GM18873 (cell line): ENCODE data around the gene FCER2.

Experiments used
- ATAC-seq: cut with Tn5 transposase; IDR thresholded peaks from one replicate; pipeline ENCODE4 v1.9.1; 2021; ENCODE audit warnings: mild to moderate bottlenecking, moderate library complexity, moderate number of reproducible peaks; ENCODE audit not compliant: unreplicated experiment, low FRiP score

FCER2 gene

DNA sequence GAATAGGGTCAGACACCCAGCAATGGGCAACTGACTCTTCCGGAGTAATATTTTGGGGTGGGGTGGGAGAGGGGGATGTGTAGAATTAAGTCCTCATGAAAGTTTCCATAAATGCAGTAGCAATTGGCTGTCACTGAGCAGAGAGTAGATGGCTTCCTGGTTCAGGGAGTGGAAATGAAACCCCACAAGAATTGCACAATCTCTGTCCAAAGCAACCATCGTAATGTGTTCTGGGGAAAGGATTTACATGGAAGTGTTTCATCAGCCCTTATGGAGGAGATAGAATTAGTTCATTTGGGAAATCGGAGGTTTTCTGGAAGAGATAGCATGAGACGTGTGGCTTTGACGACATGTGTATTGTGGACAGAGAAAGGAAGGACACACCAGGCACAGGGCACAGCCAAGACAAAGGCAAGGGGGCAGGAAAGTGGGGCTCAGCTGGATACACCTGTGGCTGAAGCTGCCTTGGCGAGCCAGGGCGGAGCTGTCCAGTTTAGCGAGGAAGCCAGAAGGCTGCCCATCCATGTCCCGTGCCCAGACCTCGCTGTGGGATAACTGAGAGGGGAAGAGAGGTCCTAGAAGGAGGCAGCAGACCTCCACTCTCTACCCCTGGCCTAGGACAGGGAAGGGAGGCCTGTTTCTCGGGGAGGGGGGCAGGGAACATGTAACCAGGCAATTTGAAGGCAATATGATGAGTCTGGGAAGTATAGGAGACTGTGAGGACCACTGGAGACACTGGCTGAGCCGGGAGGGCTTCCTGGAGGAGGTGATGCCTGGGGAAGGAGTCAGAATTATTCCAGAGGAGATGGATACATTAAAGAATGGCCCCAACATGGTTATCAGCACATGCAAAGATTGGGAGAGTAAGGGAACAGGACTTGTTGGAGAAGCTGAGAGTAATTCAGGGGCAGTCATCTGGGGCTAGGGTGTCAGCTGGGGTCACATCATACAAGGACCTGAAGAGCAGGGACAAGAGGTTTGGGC lies 32.6 kb upstream of the FCER2 start:
- ATAC-seq: no peak

GRCh38 chr19:7733376-7733775 lies 31.4 kb upstream of the FCER2 start:
- no peak for ATAC-seq

DNA sequence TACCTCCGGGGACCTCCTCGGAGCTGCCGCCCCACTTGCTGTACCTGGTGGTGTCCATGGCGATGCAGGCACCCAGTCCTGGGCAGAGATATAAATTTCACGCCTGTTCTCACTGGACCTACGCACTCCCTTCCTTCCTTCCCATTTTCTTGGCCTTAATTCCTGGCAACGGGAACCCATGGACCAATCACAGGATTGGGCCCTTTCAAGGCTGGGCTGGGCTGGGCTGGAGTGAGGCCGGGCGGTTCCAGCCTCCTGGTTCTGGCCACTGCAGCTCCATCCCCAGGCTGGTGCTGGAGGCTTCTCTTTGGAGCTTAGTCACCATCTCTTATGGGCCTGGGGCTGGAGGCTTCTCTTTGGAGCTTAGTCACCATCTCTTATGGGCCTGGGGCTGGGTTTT lies 30.1 kb upstream of the FCER2 start, which contains the start of gene CLEC4G:
Gene CLEC4G (minus strand): TSS at position 66 of the 400 bp plus-strand sequence. CDS start 8 bp downstream, at position 58.
- no peak for ATAC-seq

DNA sequence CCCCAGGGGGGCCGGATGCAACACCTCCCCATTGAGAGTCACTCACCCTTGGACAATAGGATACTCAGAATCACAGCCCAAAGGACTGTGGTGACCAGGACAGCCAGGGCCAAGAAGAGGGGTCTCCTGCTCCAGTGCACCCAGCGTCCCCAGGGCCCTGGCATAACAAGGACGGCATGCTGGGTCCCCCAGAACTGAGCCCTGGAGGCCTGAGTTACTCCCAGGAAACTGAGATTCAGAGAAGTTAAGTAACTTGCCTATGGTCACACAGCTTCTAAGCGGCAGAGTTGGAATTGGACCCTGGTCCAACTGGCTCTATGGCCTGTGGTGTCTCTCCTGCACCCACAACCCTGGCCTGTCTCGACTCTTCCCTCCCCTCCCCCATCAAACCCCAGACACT lies 29.7 kb upstream of the FCER2 start:
- no peak for ATAC-seq

- no peak for ATAC-seq
Measured at GRCh38 chr19:7731218-7731595, 29.3 kb upstream of the FCER2 start.

DNA sequence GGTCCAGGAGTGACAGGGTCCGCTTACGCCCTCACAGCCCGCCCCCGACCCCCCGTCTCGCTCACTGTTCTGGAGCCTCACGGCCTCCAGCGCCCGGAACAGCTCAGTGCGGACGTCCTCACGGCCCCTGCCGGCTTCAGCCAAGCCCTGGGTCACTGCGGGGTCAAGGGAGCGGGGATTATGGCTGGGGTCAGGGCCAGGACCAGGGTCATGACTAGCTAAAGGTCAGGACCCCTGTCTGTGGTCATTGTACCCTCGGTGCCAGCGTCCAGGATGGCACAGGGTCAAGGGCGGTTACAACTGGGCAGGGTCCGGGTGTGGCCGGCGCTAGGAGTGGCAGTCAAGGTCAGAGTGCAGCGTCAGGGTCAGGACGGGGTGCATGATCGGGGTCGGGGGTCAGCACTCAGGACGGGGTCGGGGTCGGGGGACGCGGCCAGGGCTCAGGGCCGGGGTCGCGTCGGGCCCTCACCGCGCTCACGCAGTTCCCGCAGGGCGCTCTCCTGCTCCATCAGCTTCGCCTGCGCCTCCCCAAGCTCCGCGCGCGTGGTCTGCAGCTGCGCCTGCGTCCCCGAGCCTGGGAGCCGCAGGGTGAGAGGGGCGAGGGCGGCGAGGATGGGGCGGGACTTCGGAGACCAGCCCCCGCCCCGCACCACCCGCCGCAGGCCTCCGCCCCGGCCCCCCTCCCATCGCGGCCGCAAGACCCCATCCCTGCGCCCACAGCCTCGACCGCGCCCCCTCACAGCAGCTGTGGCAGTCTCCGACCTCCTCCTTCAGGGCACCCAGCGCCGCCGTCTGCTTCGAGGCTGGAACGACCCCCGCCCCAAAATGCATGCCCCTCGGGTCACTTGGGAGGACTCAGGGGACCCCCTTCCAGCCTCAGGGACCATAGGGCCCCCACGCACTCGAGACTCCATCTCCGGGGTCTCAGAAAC lies 28.6 kb upstream of the FCER2 start:
- ATAC-seq: no peak

DNA sequence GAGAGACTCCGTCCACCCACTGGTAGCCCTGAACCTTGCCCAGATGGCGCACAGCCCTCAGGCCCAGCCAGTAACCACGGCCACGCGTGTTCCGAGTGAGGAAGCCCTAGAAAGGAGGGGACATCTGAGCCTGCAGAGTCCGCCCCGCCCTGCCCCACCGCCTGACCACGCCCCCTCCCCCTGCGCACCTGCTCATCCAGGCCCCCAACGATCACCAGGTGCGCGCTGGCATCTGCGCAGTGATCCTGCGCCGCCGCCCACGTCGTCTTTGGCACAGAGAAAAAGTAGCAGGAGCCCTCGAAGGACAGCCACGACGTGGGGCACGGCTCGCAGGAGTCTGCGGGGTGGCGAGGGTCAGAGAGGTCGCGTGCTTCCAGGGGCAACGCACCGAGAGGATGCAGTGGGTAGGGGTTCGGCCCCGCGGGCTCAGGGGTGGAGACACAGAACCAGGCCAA lies 27.9 kb upstream of the FCER2 start:
- no peak for ATAC-seq

DNA sequence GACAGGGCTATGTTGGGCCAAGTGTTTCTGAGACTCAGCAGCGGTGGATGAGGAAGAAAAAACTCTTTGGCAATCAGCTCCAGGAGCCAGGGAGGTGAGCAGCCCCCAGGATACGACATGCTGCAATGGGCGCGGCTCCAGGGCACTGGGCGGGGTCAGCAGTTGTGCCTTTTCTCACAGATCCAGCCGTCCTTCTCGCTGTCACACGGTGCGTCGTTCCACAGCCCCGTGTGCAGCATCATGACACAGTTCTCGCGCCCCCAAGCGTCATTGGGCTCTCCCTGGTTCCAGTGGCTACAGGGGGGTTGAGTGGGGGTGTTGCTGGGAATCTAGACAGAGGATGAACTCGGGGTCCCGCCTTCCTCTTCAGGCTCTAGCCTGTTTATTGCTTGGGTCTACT lies 27.3 kb upstream of the FCER2 start:
- no peak for ATAC-seq

DNA sequence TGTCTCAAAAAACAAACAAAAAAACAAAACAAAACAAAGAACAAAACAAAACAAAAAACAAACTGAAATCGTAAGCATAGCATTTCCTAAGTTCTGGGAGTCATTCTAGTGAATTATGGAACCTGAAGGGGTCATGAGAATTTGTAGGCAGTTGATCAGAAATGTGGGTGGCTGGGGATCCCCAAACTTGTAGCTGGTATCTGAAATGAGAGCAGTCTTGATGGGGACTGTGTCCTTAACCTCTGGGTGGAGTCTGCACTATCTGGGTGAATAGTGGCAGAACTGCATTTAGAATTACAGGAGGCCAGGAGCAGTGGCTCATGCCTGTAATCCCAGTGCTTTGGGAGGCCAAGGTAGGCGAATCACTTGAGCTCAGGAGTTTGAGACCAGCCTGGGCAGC lies 23.9 kb upstream of the FCER2 start:
- no peak for ATAC-seq

DNA sequence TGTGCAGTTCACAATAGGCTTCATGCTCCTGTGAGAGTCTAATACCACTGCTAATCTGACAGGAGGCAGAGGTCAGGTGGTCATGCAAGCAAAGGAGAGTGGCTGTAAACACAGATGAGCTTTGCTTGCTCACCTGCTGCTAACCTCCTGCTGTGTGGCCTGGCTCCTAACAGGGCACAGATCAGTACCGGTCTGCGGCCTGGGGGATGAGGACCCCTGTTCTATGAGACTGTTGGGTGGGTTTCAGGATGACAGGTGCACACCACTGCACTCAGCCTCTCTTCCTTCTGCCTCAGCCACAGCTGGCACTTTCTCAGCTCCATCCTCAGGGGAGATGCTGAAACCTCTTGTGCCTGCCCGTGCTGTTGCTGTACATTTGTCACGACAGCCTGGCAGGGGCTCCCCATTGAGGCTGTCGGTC lies 20.3 kb upstream of the FCER2 start:
- no peak for ATAC-seq

GRCh38 chr19:7720351-7720750 lies 18.4 kb upstream of the FCER2 start:
- no peak for ATAC-seq

DNA sequence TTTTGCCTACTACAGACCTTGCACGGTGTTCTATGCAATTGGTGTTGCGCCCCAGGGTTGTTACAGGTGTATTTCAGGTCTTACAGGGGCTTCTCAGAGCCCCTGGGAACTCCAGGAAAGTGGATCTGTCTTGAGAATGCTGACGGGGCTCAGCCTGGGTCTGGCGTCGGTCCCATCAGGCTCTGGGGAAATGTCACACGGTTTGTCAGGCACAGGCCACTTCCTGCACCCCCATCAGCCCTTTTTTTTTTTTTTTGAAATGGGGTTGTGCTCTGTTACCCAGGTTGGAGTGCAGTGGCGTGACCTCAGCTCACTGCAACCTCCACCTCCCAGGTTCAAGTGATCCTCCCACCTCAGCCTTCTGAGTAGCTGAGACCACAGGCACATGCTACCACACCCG lies 16.7 kb upstream of the FCER2 start:
- ATAC-seq: no peak

DNA sequence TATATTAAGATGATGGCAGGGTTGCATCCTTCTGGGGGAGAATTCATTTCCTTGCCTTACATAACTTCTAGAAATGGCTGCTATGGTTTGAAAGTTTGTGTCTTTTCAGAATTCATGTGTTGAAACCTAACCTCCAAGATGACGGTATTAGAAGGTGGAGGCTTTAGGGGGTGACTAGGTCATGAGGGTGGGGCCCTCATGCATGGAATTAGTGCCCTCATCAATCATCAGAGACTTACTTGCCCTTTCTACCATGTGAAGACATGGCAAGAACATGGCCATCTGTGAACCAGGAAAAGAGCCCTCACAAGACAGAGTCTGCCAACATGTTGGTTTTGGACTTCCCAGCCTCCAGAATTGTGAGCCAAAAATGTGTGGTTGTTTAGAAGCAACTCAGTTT lies 14.8 kb upstream of the FCER2 start:
- no peak for ATAC-seq

DNA sequence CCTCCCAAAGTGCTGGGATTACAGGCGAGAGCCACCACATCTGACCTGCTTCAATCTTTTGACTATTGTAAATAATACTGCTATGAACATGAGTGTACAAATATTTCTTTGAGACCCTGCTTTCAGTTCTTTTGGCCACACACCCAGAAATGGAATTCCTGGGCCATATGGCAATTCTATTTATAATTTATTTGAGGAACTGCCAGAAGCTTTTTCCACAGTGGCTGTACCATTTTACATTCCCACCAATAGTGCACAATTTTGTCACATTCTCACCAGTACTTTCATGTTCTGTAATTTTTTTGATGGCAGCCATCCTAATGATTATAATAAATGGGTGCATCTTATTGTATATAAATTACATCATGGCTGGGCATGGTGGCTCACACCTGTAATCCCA lies 13.7 kb upstream of the FCER2 start:
- no peak for ATAC-seq

- no peak for ATAC-seq
Measured at GRCh38 chr19:7710616-7711015, 8.7 kb upstream of the FCER2 start.

DNA sequence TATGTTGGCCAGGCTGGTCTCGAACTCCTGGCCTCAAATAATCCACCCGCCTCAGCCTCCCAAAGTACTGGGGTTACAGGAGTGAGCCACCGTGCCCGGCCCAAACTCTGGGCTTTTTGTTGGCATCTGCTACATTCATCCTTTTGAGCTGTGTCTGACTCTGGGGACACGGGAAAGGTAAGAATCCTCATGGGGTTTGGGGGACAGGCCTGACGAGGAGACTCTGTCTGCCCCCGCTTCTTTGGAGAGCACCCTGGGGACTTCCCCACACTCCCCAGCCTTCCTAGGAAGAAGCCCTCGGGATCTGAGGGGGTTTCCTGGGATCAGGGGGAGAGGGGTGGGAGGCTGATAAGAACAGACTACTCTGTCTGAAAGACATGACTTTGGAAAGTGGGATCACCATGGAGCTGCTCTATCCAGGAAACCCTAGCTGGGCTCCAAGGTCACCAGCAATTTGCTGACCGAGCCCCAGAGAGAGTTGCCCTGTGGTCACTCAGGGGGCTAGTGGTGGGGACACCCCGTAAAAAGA lies 8.1 kb upstream of the FCER2 start:
- ATAC-seq: no peak

DNA sequence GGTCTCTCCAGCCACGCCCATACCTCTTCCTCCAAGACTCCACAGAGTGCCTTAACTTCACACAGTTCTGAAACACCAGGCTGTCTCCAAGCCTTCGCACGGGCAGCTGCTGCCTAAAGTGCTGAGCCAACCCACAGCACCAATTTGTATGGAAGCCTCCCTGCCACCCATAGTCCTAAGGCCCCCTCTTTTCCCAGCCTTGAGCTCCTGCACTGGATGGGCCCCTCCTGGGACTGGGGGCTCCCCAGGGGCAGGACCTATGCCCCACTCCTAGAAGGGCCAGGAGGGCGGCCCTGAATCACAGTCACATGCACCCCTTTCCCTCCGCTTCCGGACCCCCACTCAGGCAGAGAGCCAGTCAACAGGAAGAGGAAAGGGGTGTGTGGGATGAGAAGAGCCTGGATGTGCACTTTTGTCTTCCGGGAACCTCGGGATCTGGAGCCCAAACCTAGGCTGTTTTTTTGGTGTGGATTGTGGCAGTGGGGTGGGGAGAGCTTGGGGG lies 5.1 kb upstream of the FCER2 start:
- ATAC-seq: no peak

GRCh38 chr19:7706188-7706954 lies 4.4 kb upstream of the FCER2 start:
- no peak for ATAC-seq

- ATAC-seq: peak; percentile 41
Measured at GRCh38 chr19:7705387-7706187, 3.7 kb upstream of the FCER2 start.
